Endodermal cell (in vitro differentiated cells): Measurements from ENCODE around the gene GABRG3. TPM values are rescaled to one million over a fixed set of nuclear protein-coding genes. Genes with fewer than 3 reads are reported as not detected.

Experiments used
- DNase-seq: peaks from one replicate; pipeline ENCODE4 v3.0.0-alpha.2; 2017
- H3K27ac ChIP-seq: 2 replicates; pipeline ENCODE4 v1.5.1; 2013; ENCODE audit warnings: mild to moderate bottlenecking, low read depth, low read length, moderate library complexity
- H3K27me3 ChIP-seq: 2 replicates; pipeline ENCODE4 v1.6.1; 2013; ENCODE audit warnings: mild to moderate bottlenecking, low read length, moderate library complexity; ENCODE audit not compliant: insufficient read depth, control insufficient read depth, poor library complexity, severe bottlenecking
- H3K36me3 ChIP-seq: 2 replicates; pipeline ENCODE4 v1.7.0; 2013; ENCODE audit warnings: mild to moderate bottlenecking, low read length, moderate library complexity; ENCODE audit not compliant: control insufficient read depth, insufficient read depth
- H3K4me1 ChIP-seq: one replicate; pipeline ENCODE4 v1.7.0; 2013; ENCODE audit warnings: low read length; ENCODE audit not compliant: control insufficient read depth, insufficient read depth
- H3K4me3 ChIP-seq: 2 replicates; pipeline ENCODE4 v1.5.1; 2013; ENCODE audit warnings: mild to moderate bottlenecking, low read length, moderate library complexity
- H3K9ac ChIP-seq: 2 replicates; pipeline ENCODE4 v1.6.1; 2013; ENCODE audit warnings: mild to moderate bottlenecking, low read length, moderate library complexity; ENCODE audit not compliant: poor library complexity, severe bottlenecking; ENCODE audit errors: extremely low read depth
- H3K9me3 ChIP-seq: 2 replicates; pipeline ENCODE4 v1.6.1; 2013; ENCODE audit warnings: mild to moderate bottlenecking, low read length, moderate library complexity; ENCODE audit not compliant: control insufficient read depth
- H3K27ac Mint-ChIP-seq: 2 replicates; pipeline ENCODE4 v1.8.0; 2020; ENCODE audit warnings: mixed read lengths
- H3K27me3 Mint-ChIP-seq: 2 replicates; pipeline ENCODE4 v1.8.0; 2021; ENCODE audit warnings: mild to moderate bottlenecking, mixed read lengths; ENCODE audit not compliant: insufficient read depth
- H3K36me3 Mint-ChIP-seq: 2 replicates; pipeline ENCODE4 v1.8.0; 2020; ENCODE audit warnings: low read depth, mixed read lengths
- H3K4me1 Mint-ChIP-seq: 2 replicates; pipeline ENCODE4 v1.8.0; 2020; ENCODE audit warnings: mixed read lengths
- H3K4me3 Mint-ChIP-seq: 2 replicates; pipeline ENCODE4 v1.8.0; 2020; ENCODE audit warnings: mild to moderate bottlenecking, moderate library complexity, mixed read lengths
- H3K9me3 Mint-ChIP-seq: 2 replicates; pipeline ENCODE4 v1.8.0; 2020; ENCODE audit warnings: mild to moderate bottlenecking, mixed read lengths
- CTCF ChIP-seq: fragments of 200-600 bp; sonication (generic); conservative IDR thresholded peaks from 2 replicates; pipeline ENCODE4 v1.5.0; 2021; ENCODE audit warnings: antibody characterized with exemption, mild to moderate bottlenecking
- WGBS, 2 experiments: methylation state at CpG; one replicate each; pipeline versions ENCODE4 v1.1.5 to v1.1.7; 2013; ENCODE audit warnings: missing lambda C conversion rate in 2 of 2, mixed read lengths in 1 of 2; ENCODE audit not compliant: insufficient coverage in 1 of 2, insufficient read length in 1 of 2; 5-methylcytosine and 5-hydroxymethylcytosine counted together
- total RNA-seq, 2 donors: library from RNA; stranded (reverse); fragmentation: NEBNext Ultra II Directional in 1 of 2; extraction: Animal tissue kit (Norgen Biotek cat#: 25700) in 1 of 2; gene quantifications; 2 replicates in 1 of 2; 3 replicates in 1 of 2; pipeline ENCODE4 v1.2.1, GENCODE V29; 2021

The GABRG3 gene
- total RNA-seq, 2 donors from 2014 or later = 0.48 to 0.84 TPM

GRCh38 chr15:27352136-27352535 lies 381.2 kb downstream of the GABRG3 start:
- DNase-seq = no peak
- 95 to 98% methylated on average over 6 to 12 of the region's 12 CpGs for WGBS, 2 experiments

GRCh38 chr15:27353856-27354255 lies 382.9 kb downstream of the GABRG3 start:
- Mint-ChIP-seq H3K27ac (no peak overlapping the region), H3K36me3 (no peaks in the 10 kb centered on the region), H3K4me3 (no peak overlapping the region), H3K9me3 (no peaks in the 10 kb centered on the region), H3K4me1 (no peaks in the 10 kb centered on the region), H3K27me3 (no peaks in the 10 kb centered on the region)
- Histone ChIP-seq H3K27ac (no peak overlapping the region), H3K36me3 (no peaks in the 10 kb centered on the region), H3K27me3 (no peaks in the 10 kb centered on the region), H3K9ac (no peak overlapping the region), H3K4me1 (no peaks in the 10 kb centered on the region), H3K4me3 (no peak overlapping the region), H3K9me3 (no peaks in the 10 kb centered on the region)
- DNase-seq = no peak
- TF ChIP-seq CTCF = no peak
- WGBS, 2 experiments = 79 to 80% methylated on average over 2 of the region's 2 CpGs

More at GRCh38 chr15:27352136-27352535, 381.2 kb downstream of the GABRG3 start:
- Mint-ChIP-seq H3K4me1 (no peaks in the 10 kb centered on the region), H3K27ac (no peak overlapping the region), H3K9me3 (no peaks in the 10 kb centered on the region), H3K27me3 (no peaks in the 10 kb centered on the region), H3K36me3 (no peaks in the 10 kb centered on the region), H3K4me3 (no peak overlapping the region)
- H3K36me3 ChIP-seq = no peaks in the 10 kb centered on the region
- TF ChIP-seq CTCF = no peak
- H3K9me3 ChIP-seq = peaks cover under 1% of the 10 kb centered on the region
- no peaks in the 10 kb centered on the region for H3K27me3 ChIP-seq
- no peak overlapping the region for H3K4me3 ChIP-seq
- H3K4me1 ChIP-seq = no peaks in the 10 kb centered on the region
- no peak overlapping the region for H3K27ac ChIP-seq
- H3K9ac ChIP-seq = no peak overlapping the region

- no peaks in the 10 kb centered on the region for H3K27me3 ChIP-seq
- Mint-ChIP-seq H3K36me3 (no peaks in the 10 kb centered on the region), H3K9me3 (no peaks in the 10 kb centered on the region), H3K4me1 (no peaks in the 10 kb centered on the region), H3K27me3 (no peaks in the 10 kb centered on the region), H3K27ac (no peak overlapping the region), H3K4me3 (peak overlapping the region; percentile 31)
- no peak overlapping the region for H3K27ac ChIP-seq
- WGBS, 2 experiments = 33 to 37% methylated on average over 3 to 19 of the region's 19 CpGs
- H3K9ac ChIP-seq = no peak overlapping the region
- DNase-seq = peak; percentile 83
- no peaks in the 10 kb centered on the region for H3K36me3 ChIP-seq
- no peak overlapping the region for H3K4me3 ChIP-seq
- no peaks in the 10 kb centered on the region for H3K9me3 ChIP-seq
- H3K4me1 ChIP-seq = no peaks in the 10 kb centered on the region
- peak; percentile 99 for TF ChIP-seq CTCF
Measured at GRCh38 chr15:27358751-27359434, 387.9 kb downstream of the GABRG3 start.
